GM19438 (cell line): ENCODE results near the gene PAX8.

ENCODE experiments used
- ATAC-seq: cut with Tn5 transposase; IDR thresholded peaks from one replicate; pipeline ENCODE4 v1.9.1; 2021; ENCODE audit warnings: low read depth; ENCODE audit not compliant: unreplicated experiment

Gene PAX8

GRCh38 chr2:113187771-113188170 lies 91.0 kb downstream of the PAX8 start:
- ATAC-seq = no peak

GRCh38 chr2:113186433-113186796 lies 92.3 kb downstream of the PAX8 start:
- ATAC-seq = no peak

- no peak for ATAC-seq
These were observed 92.9 kb downstream of the PAX8 start for GRCh38 chr2:113185664-113186432.

- no peak for ATAC-seq
These were observed 94.0 kb downstream of the PAX8 start for GRCh38 chr2:113184531-113185230.

- ATAC-seq = no peak
These were observed 95.0 kb downstream of the PAX8 start for GRCh38 chr2:113183703-113184102.

- no peak for ATAC-seq
These were observed 95.5 kb downstream of the PAX8 start for GRCh38 chr2:113183264-113183663.

- no peak for ATAC-seq
These were observed 96.1 kb downstream of the PAX8 start for GRCh38 chr2:113182471-113183260.

- ATAC-seq = no peak
These were observed 97.3 kb downstream of the PAX8 start for GRCh38 chr2:113181258-113182051.

- ATAC-seq = no peak
These were observed 98.4 kb downstream of the PAX8 start for GRCh38 chr2:113180131-113180946.

GRCh38 chr2:113179446-113180045 lies 99.2 kb downstream of the PAX8 start:
- no peak for ATAC-seq

GRCh38 chr2:113178891-113179290 lies 99.8 kb downstream of the PAX8 start:
- ATAC-seq = no peak

GRCh38 chr2:113178069-113178746 lies 100.5 kb downstream of the PAX8 start:
- no peak for ATAC-seq

- no peak for ATAC-seq
These were observed 101.9 kb downstream of the PAX8 start for GRCh38 chr2:113176696-113177355.

GRCh38 chr2:113175736-113176695 lies 102.7 kb downstream of the PAX8 start:
- ATAC-seq = no peak

- ATAC-seq = peak; percentile 71
These were observed 103.6 kb downstream of the PAX8 start for GRCh38 chr2:113175042-113175628.

GRCh38 chr2:113174376-113174750 lies 104.4 kb downstream of the PAX8 start:
- no peak for ATAC-seq
